ENCODE data around the gene LPO.

GRCh38 chr17:58312829-58313228 is 74.4 kb downstream of the LPO start:
- TF ChIP-seq, protein P1, sequence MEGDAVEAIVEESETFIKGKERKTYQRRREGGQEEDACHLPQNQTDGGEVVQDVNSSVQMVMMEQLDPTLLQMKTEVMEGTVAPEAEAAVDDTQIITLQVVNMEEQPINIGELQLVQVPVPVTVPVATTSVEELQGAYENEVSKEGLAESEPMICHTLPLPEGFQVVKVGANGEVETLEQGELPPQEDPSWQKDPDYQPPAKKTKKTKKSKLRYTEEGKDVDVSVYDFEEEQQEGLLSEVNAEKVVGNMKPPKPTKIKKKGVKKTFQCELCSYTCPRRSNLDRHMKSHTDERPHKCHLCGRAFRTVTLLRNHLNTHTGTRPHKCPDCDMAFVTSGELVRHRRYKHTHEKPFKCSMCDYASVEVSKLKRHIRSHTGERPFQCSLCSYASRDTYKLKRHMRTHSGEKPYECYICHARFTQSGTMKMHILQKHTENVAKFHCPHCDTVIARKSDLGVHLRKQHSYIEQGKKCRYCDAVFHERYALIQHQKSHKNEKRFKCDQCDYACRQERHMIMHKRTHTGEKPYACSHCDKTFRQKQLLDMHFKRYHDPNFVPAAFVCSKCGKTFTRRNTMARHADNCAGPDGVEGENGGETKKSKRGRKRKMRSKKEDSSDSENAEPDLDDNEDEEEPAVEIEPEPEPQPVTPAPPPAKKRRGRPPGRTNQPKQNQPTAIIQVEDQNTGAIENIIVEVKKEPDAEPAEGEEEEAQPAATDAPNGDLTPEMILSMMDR (IDR thresholded peaks at IDR 0.05): no peak
- TF ChIP-seq POLR2AphosphoS5 (IDR thresholded peaks at IDR 0.05) (no peak), POLR2A (IDR thresholded peaks at IDR 0.05) (no peak)
